Transverse colon (tissue), 4 donors: Measurements from ENCODE around the gene LCLAT1. TPM values are rescaled to one million over a fixed set of nuclear protein-coding genes. Genes with fewer than 3 reads are reported as not detected.

Experiments
- DNase-seq: peaks from one replicate; pipeline ENCODE4 v3.0.0-alpha.2; 2019
- H3K27ac ChIP-seq, 4 donors: fragments of 200-600 bp; sonication (generic); 2 replicates each; pipeline ENCODE4 v1.5.1; 2016 to 2018; ENCODE audit warnings: inconsistent platforms in 4 of 4
- H3K27me3 ChIP-seq: fragments of 200-600 bp; sonication (generic); 2 replicates; pipeline ENCODE4 v1.5.1; 2017; ENCODE audit warnings: inconsistent platforms
- H3K36me3 ChIP-seq, 4 donors: fragments of 200-600 bp; sonication (generic); 2 replicates each; pipeline ENCODE4 v1.5.1; 2017 to 2019; ENCODE audit warnings: inconsistent platforms in 4 of 4
- H3K4me1 ChIP-seq, 4 donors: fragments of 200-600 bp; sonication (generic); 2 replicates each; pipeline ENCODE4 v1.5.1; 2017 to 2020; ENCODE audit warnings: inconsistent platforms in 4 of 4
- H3K4me3 ChIP-seq, 4 donors: fragments of 200-600 bp; sonication (generic); 1 replicate in 1 of 4; 2 replicates in 3 of 4; pipeline versions ENCODE4 v1.5.1 to v1.6.1; 2017 to 2019; ENCODE audit warnings: inconsistent platforms in 4 of 4
- H3K9me3 ChIP-seq, 2 donors: fragments of 200-600 bp; sonication (generic); 2 replicates each; pipeline ENCODE4 v1.5.1; 2017 to 2019; ENCODE audit warnings: inconsistent platforms in 2 of 2
- EP300 ChIP-seq: sonication (generic); formaldehyde crosslinking; IDR thresholded peaks from one replicate; pipeline ENCODE4 v1.6.1; 2017; ENCODE audit warnings: antibody characterized with exemption, low read depth
- POLR2A ChIP-seq: fragments of 450-650 bp; IDR thresholded peaks from one replicate; pipeline ENCODE4 v1.6.1; 2016; ENCODE audit warnings: antibody characterized with exemption, mild to moderate bottlenecking, moderate library complexity
- POLR2AphosphoS5 ChIP-seq, 3 donors: sonication (generic); formaldehyde crosslinking; IDR thresholded peaks; one replicate each; pipeline ENCODE4 v1.6.1; 2016; ENCODE audit warnings: antibody characterized with exemption in 3 of 3
- WGBS, 2 donors: methylation state at CpG; one replicate each; pipeline ENCODE4 v1.1.5; 2018; ENCODE audit warnings: low coverage in 1 of 2; 5-methylcytosine and 5-hydroxymethylcytosine counted together
- in situ Hi-C, 4 donors: fragments of 200-750 bp; cut with MboI; loops; one replicate each; pipeline versions ENCODE4 v1.15.0 to v1.15.1; 2017; ENCODE audit warnings: low sequenced_read_pairs in 3 of 4, low pct_ligation_motif_present in 1 of 4, low pct_unique_long_range_greater_than_20kb in 1 of 4
- intact Hi-C: fragments of 100-400 bp; cut with DNase I; formaldehyde crosslinking; loops from one replicate; pipeline ENCODE4 v1.15.1; 2023; ENCODE audit warnings: low total_unique reads
- total RNA-seq, 4 donors: library from RNA; depleted of rRNA; stranded (reverse); fragments of >200 nt; gene quantifications; one replicate each; pipeline ENCODE4 v1.1.0, GENCODE V29; 2016
- TF ChIP-seq, protein P1 (sequence below), 5 experiments: fragments of 200-600 bp in 3 of 5; fragments of 450-650 bp in 2 of 5; sonication (generic) in 3 of 5; IDR thresholded peaks; 1 replicate in 2 of 5; 2 replicates in 3 of 5; pipeline ENCODE4 v1.5.1; 2016 to 2017; ENCODE audit warnings: antibody characterized with exemption in 5 of 5, inconsistent platforms in 3 of 5, mild to moderate bottlenecking in 2 of 5, moderate library complexity in 1 of 5

LCLAT1 gene
- total RNA-seq, 4 donors from 2014 or later: 10.9 to 26.5 (median 16.6) TPM

- H3K27ac ChIP-seq: no peak overlapping the region
- TF ChIP-seq POLR2AphosphoS5 (IDR thresholded peaks at IDR 0.05) (no peak), EP300 (no peak), POLR2A (no peak)
- TF ChIP-seq, protein P1, sequence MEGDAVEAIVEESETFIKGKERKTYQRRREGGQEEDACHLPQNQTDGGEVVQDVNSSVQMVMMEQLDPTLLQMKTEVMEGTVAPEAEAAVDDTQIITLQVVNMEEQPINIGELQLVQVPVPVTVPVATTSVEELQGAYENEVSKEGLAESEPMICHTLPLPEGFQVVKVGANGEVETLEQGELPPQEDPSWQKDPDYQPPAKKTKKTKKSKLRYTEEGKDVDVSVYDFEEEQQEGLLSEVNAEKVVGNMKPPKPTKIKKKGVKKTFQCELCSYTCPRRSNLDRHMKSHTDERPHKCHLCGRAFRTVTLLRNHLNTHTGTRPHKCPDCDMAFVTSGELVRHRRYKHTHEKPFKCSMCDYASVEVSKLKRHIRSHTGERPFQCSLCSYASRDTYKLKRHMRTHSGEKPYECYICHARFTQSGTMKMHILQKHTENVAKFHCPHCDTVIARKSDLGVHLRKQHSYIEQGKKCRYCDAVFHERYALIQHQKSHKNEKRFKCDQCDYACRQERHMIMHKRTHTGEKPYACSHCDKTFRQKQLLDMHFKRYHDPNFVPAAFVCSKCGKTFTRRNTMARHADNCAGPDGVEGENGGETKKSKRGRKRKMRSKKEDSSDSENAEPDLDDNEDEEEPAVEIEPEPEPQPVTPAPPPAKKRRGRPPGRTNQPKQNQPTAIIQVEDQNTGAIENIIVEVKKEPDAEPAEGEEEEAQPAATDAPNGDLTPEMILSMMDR (IDR thresholded peaks at IDR 0.05): no peak
- WGBS, 2 donors: 92 to 97% methylated on average over 2 to 3 of the region's 3 CpGs
- in situ Hi-C loops: loop anchor here in 1 of 4 donors (25.0 kb wide), 1 partner anchor 202 kb away; the partner anchor contains the start of gene LBH
- H3K4me1 ChIP-seq: peaks cover 0 to 9% (median 0%) of the 10 kb centered on the region in 4 donors
- H3K27me3 ChIP-seq: no peaks in the 10 kb centered on the region
- H3K9me3 ChIP-seq: no peaks in the 10 kb centered on the region
- no peak for DNase-seq
- no peak overlapping the region for H3K4me3 ChIP-seq
- no peaks in the 10 kb centered on the region for H3K36me3 ChIP-seq
- intact Hi-C loops: no loop called here
Observed at GRCh38 chr2:30439296-30439695, 7.8 kb upstream of the LCLAT1 start.

DNA sequence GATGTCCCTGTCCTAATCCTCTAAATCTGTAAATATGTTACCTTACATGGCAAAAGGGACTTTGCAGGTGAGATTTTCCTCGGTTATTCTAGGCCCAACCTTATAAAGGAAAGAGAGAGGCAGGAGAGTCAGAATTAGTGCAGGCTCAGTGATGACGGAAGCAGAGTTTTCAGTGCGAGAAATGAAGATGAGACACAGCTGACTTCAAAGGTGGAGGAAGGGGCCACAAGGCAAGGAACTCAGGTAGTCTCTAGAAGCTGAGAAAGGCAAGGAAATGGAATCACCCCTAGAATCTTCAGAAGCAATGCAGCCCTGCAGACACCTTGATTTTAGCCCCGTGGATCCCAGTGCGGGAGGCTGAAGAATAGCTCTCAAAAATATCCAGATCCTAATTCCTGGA is 7.2 kb upstream of the LCLAT1 start:
- in situ Hi-C loops (loop anchor here in 1 of 4 donors (25.0 kb wide), 1 partner anchor 203 kb away; the partner anchor contains the start of gene LBH), intact Hi-C loops (no loop called here)
- 90 to 95% methylated on average over 4 to 5 of the region's 5 CpGs for WGBS, 2 donors
- DNase-seq: no peak
- TF ChIP-seq POLR2A: no peak
- no peak for TF ChIP-seq EP300
- TF ChIP-seq POLR2AphosphoS5 (IDR thresholded peaks at IDR 0.05): no peak
- TF ChIP-seq, protein P1 (IDR thresholded peaks at IDR 0.05): no peak
- no peak overlapping the region for H3K4me3 ChIP-seq
- no peaks in the 10 kb centered on the region for H3K27me3 ChIP-seq
- H3K9me3 ChIP-seq: no peaks in the 10 kb centered on the region
- peaks cover 0 to 9% (median 0%) of the 10 kb centered on the region in 4 donors for H3K4me1 ChIP-seq
- H3K36me3 ChIP-seq: no peaks in the 10 kb centered on the region
- H3K27ac ChIP-seq: no peak overlapping the region

- no peak for TF ChIP-seq EP300
- TF ChIP-seq, protein P1 (IDR thresholded peaks at IDR 0.05): no peak
- in situ Hi-C loops: loop anchor here in 1 of 4 donors (25.0 kb wide), 1 partner anchor 204 kb away; the partner anchor contains the start of gene LBH
- Histone ChIP-seq H3K4me3 (no peak overlapping the region), H3K9me3 (no peaks in the 10 kb centered on the region), H3K27me3 (no peaks in the 10 kb centered on the region), H3K4me1 (peaks cover 0 to 9% (median 0%) of the 10 kb centered on the region in 4 donors), H3K27ac (no peak overlapping the region), H3K36me3 (no peaks in the 10 kb centered on the region)
- WGBS, 2 donors: 91% methylated on average over 7 of the region's 7 CpGs; no CpG with 5 or more reads in 1 of the 2 donors
- DNase-seq: no peak
- intact Hi-C loops: no loop called here
Observed at GRCh38 chr2:30441023-30441422, 6.0 kb upstream of the LCLAT1 start.

GRCh38 chr2:30443081-30443480 is 4.0 kb upstream of the LCLAT1 start:
- Histone ChIP-seq H3K36me3 (no peaks in the 10 kb centered on the region), H3K9me3 (no peaks in the 10 kb centered on the region), H3K4me3 (no peak overlapping the region), H3K4me1 (peaks cover 0 to 12% (median 10%) of the 10 kb centered on the region in 4 donors), H3K27me3 (no peaks in the 10 kb centered on the region), H3K27ac (no peak overlapping the region)
- in situ Hi-C loops (loop anchor here in 1 of 4 donors (25.0 kb wide), 1 partner anchor 206 kb away; the partner anchor contains the start of gene LBH), intact Hi-C loops (no loop called here)
- no peak for DNase-seq
- TF ChIP-seq, protein P1 (IDR thresholded peaks at IDR 0.05): no peak
- TF ChIP-seq POLR2A (no peak), EP300 (no peak), POLR2AphosphoS5 (IDR thresholded peaks at IDR 0.05) (no peak)
